Progenitor cell of endocrine pancreas (in vitro differentiated cells): ENCODE measurements around the gene SELE. TPM values are rescaled to one million over a fixed set of nuclear protein-coding genes. Genes with fewer than 3 reads are reported as not detected.

Experiments
- DNase-seq: peaks from one replicate; pipeline ENCODE4 v3.0.0; 2021; ENCODE audit warnings: low spot score; ENCODE audit not compliant: unreplicated experiment
- H3K27ac Mint-ChIP-seq: 2 replicates; pipeline ENCODE4 v1.8.0; 2021; ENCODE audit warnings: mild to moderate bottlenecking, moderate library complexity, mixed read lengths
- H3K27me3 Mint-ChIP-seq: 2 replicates; pipeline ENCODE4 v1.8.0; 2021; ENCODE audit warnings: mixed read lengths
- H3K36me3 Mint-ChIP-seq: 2 replicates; pipeline ENCODE4 v1.8.0; 2022; ENCODE audit warnings: mixed read lengths; ENCODE audit not compliant: insufficient read depth
- H3K4me1 Mint-ChIP-seq: 2 replicates; pipeline ENCODE4 v1.8.0; 2021; ENCODE audit warnings: low read depth, mixed read lengths
- H3K4me3 Mint-ChIP-seq: 2 replicates; pipeline ENCODE4 v1.8.0; 2021; ENCODE audit warnings: low read depth, mild to moderate bottlenecking, moderate library complexity, mixed read lengths
- H3K9me3 Mint-ChIP-seq: 2 replicates; pipeline ENCODE4 v1.8.0; 2021; ENCODE audit warnings: low read depth, mixed read lengths
- CTCF ChIP-seq: fragments of 200-600 bp; sonication (generic); IDR thresholded peaks from one replicate; pipeline ENCODE4 v1.5.0; 2021; ENCODE audit warnings: antibody characterized with exemption, mild to moderate bottlenecking; ENCODE audit not compliant: unreplicated experiment
- total RNA-seq: library from RNA; stranded (reverse); gene quantifications from 2 replicates; pipeline ENCODE4 v1.2.1, GENCODE V29; 2021

The SELE gene
- total RNA-seq, 1 donor from 2014 or later, result not detected

- DNase-seq, result no peak
- no peak overlapping the region for H3K27ac Mint-ChIP-seq
Measured at GRCh38 chr1:169682071-169682470, 51.8 kb downstream of the SELE start.

DNA sequence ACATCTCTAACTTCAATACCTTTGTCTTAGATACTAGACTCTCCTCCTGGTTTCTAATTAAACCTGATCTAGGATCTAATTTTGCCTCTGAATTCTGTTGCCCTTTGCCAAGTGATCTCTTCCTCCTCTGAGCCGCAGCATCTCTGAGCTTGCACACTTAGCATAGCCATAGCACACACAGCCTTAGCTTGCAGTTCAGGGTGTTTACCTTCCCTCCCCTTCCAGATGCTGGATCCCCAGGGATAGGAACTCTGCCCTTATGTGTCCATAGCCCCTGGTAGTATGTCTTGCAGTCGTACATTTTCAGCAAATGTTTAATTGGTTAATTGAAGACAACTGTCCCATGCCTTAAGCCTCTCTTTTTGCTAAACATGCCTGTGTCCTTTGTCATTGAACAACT, 52.7 kb downstream of the SELE start:
- H3K4me1 Mint-ChIP-seq, result peaks cover 4% of the 10 kb centered on the region
- no peak for TF ChIP-seq CTCF

More at GRCh38 chr1:169682071-169682470, 51.8 kb downstream of the SELE start:
- no peak for TF ChIP-seq CTCF
- Mint-ChIP-seq H3K4me3 (no peak overlapping the region), H3K27me3 (peaks cover 5% of the 10 kb centered on the region), H3K4me1 (peaks cover 4% of the 10 kb centered on the region), H3K9me3 (no peaks in the 10 kb centered on the region), H3K36me3 (no peaks in the 10 kb centered on the region)

GRCh38 chr1:169680377-169681019, 53.4 kb downstream of the SELE start:
- Mint-ChIP-seq H3K27ac (no peak overlapping the region), H3K4me1 (peaks cover 4% of the 10 kb centered on the region), H3K36me3 (no peaks in the 10 kb centered on the region), H3K9me3 (no peaks in the 10 kb centered on the region), H3K4me3 (no peak overlapping the region), H3K27me3 (peaks cover 5% of the 10 kb centered on the region)
- TF ChIP-seq CTCF, result no peak
- no peak for DNase-seq

More for the DNA sequence above, 52.7 kb downstream of the SELE start:
- no peaks in the 10 kb centered on the region for H3K36me3 Mint-ChIP-seq
- H3K9me3 Mint-ChIP-seq, result no peaks in the 10 kb centered on the region
- H3K4me3 Mint-ChIP-seq, result no peak overlapping the region
- DNase-seq, result no peak
- H3K27me3 Mint-ChIP-seq, result peaks cover 5% of the 10 kb centered on the region
- H3K27ac Mint-ChIP-seq, result no peak overlapping the region

DNA sequence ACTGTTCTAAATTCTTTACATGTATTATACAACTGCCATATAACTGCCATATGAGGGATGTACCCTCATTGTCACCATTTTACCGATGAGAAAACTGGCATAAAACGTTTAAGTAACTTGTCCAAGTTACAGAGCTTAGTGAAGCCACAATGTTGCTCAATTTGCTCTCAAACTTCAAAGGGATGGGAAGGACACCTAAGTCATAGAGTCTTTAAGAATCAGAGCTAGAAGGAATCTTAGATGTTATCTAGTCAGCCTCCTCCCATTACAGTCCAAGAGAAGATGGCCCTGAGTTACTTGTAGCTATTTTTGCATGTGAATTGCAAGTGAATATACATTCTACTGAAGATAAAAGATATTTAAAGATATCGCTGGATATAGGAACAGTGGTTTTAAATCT, 54.2 kb downstream of the SELE start:
- no peak for DNase-seq
- Mint-ChIP-seq H3K9me3 (no peaks in the 10 kb centered on the region), H3K27ac (no peak overlapping the region), H3K27me3 (peaks cover 5% of the 10 kb centered on the region), H3K4me1 (peaks cover 4% of the 10 kb centered on the region), H3K4me3 (no peak overlapping the region), H3K36me3 (no peaks in the 10 kb centered on the region)
- TF ChIP-seq CTCF, result no peak

GRCh38 chr1:169676001-169676400, 57.9 kb downstream of the SELE start:
- no peak for TF ChIP-seq CTCF
- Mint-ChIP-seq H3K36me3 (no peaks in the 10 kb centered on the region), H3K4me3 (no peak overlapping the region), H3K4me1 (peaks cover 3% of the 10 kb centered on the region), H3K27ac (no peak overlapping the region), H3K27me3 (peaks cover 3% of the 10 kb centered on the region), H3K9me3 (peaks cover 3% of the 10 kb centered on the region)
- DNase-seq, result no peak

Other genes starting within 250 kb of the SELE start
- gene SLC19A2, start 248.1 kb downstream of the SELE start, total RNA-seq, result 18.1 and 19.5 TPM in 2 replicates
- 1.7 and 2.9 TPM in 2 replicates for gene F5, start 147.6 kb downstream of the SELE start, total RNA-seq
- not detected in 2 replicates for gene SELP, start 104.0 kb downstream of the SELE start, total RNA-seq
- 0.16 and 0.69 TPM in 2 replicates for gene SELL, start 22.5 kb downstream of the SELE start, total RNA-seq
- 9.3 and 12.7 TPM in 2 replicates for gene METTL18, start 60.8 kb upstream of the SELE start, total RNA-seq
- 14.5 and 14.8 TPM in 2 replicates for gene SCYL3, start 159.8 kb upstream of the SELE start, total RNA-seq